SK-N-SH (cell line): ENCODE data around the gene SLC24A4. TPM values are rescaled to one million over a fixed set of nuclear protein-coding genes. Genes with fewer than 3 reads are reported as not detected.

Experiments
- CTCF ChIA-PET: fragments of 300-600, 350-600 bp; formaldehyde crosslinking; extraction: SDS; loops from one replicate; lab custom pipeline; 2021; lab: Yijun Ruan, JAX
- POLR2A ChIA-PET: fragments of 350-600 bp; sonication (Branson Sonifier 250); formaldehyde crosslinking; extraction: SDS; loops from one replicate; lab custom pipeline; 2020; ENCODE audit warnings: antibody characterized with exemption, inconsistent platforms; lab: Yijun Ruan, JAX
- DNase-seq: peaks from one replicate; pipeline ENCODE4 v3.0.0; 2012
- H2AFZ ChIP-seq: fragments of 200-600 bp; sonication (generic); 2 replicates; pipeline ENCODE4 v1.8.1; 2016; ENCODE audit warnings: antibody characterized with exemption, mild to moderate bottlenecking, low read depth
- H3F3A ChIP-seq: fragments of 200-600 bp; sonication (generic); replicated peaks from 2 replicates; pipeline ENCODE3; 2016; ENCODE audit warnings: antibody characterized with exemption, mild to moderate bottlenecking; ENCODE audit not compliant: insufficient read depth
- H3K27ac ChIP-seq, 2 experiments: fragments of 200-500 bp in 1 of 2; fragments of 200-600 bp in 1 of 2; sonication (Bioruptor generic) in 1 of 2; sonication (generic), shearing (Covaris generic) in 1 of 2; 2 replicates each; pipeline versions ENCODE4 v1.5.1 to v1.6.1; 2014 to 2016; ENCODE audit warnings: low read depth in 2 of 2, inconsistent platforms in 1 of 2, low read length in 1 of 2, mild to moderate bottlenecking in 1 of 2, mixed read lengths in 1 of 2
- H3K27me3 ChIP-seq: fragments of 200-600 bp; sonication (generic), shearing (Covaris generic); 2 replicates; pipeline ENCODE4 v1.6.1; 2016; ENCODE audit warnings: mixed run types; ENCODE audit not compliant: insufficient read depth
- H3K36me3 ChIP-seq, 2 experiments: fragments of 200-500 bp in 1 of 2; fragments of 200-600 bp in 1 of 2; sonication (Bioruptor generic) in 1 of 2; sonication (generic) in 1 of 2; replicated peaks in 1 of 2; 2 replicates each; pipeline versions ENCODE3 to v1.5.1; 2014 to 2016; ENCODE audit warnings: low read length in 1 of 2, mild to moderate bottlenecking in 1 of 2; ENCODE audit not compliant: insufficient read depth in 2 of 2, control insufficient read depth in 1 of 2
- H3K4me1 ChIP-seq, 2 experiments: fragments of 200-500 bp in 1 of 2; fragments of 200-600 bp in 1 of 2; sonication (Bioruptor generic) in 1 of 2; sonication (generic), shearing (Covaris generic) in 1 of 2; 2 replicates each; pipeline versions ENCODE4 v1.5.1 to v1.6.1; 2014 to 2016; ENCODE audit warnings: low read depth in 1 of 2, low read length in 1 of 2, mixed run types in 1 of 2; ENCODE audit not compliant: insufficient read depth in 2 of 2, control insufficient read depth in 1 of 2
- H3K4me2 ChIP-seq: fragments of 200-600 bp; sonication (generic), shearing (Covaris generic); 2 replicates; pipeline ENCODE4 v1.6.1; 2017; ENCODE audit warnings: mixed run types
- H3K4me3 ChIP-seq, 2 experiments: fragments of 200-500 bp in 1 of 2; fragments of 200-600 bp in 1 of 2; sonication (Bioruptor generic) in 1 of 2; sonication (generic), shearing (Covaris generic) in 1 of 2; 2 replicates each; pipeline versions ENCODE4 v1.5.1 to v1.8.1; 2014 to 2016; ENCODE audit warnings: low read depth in 2 of 2, inconsistent platforms in 1 of 2, low read length in 1 of 2, mild to moderate bottlenecking in 1 of 2, mixed read lengths in 1 of 2, moderate library complexity in 1 of 2
- H3K79me2 ChIP-seq: fragments of 200-600 bp; sonication (generic); 2 replicates; pipeline ENCODE4 v1.8.1; 2017; ENCODE audit warnings: mild to moderate bottlenecking; ENCODE audit not compliant: insufficient read depth
- H3K9ac ChIP-seq: fragments of 200-600 bp; sonication (generic); 2 replicates; pipeline ENCODE4 v1.6.1; 2017; ENCODE audit warnings: mixed run types
- H3K9me2 ChIP-seq: fragments of 200-600 bp; sonication (generic); 2 replicates; pipeline ENCODE4 v1.6.1; 2017; ENCODE audit warnings: mixed run types
- H3K9me3 ChIP-seq: fragments of 200-600 bp; sonication (generic); 2 replicates; pipeline ENCODE4 v1.6.1; 2017; ENCODE audit warnings: mixed run types, mild to moderate bottlenecking, moderate library complexity
- H4K20me1 ChIP-seq: fragments of 200-600 bp; sonication (generic); 2 replicates; pipeline ENCODE4 v1.6.1; 2017; ENCODE audit warnings: mild to moderate bottlenecking, mixed run types; ENCODE audit not compliant: insufficient read depth
- CHD2 ChIP-seq: fragments of 150-350 bp; IDR thresholded peaks from 2 replicates; pipeline ENCODE4 v1.6.1; 2018; ENCODE audit warnings: low read length; ENCODE audit not compliant: partially characterized antibody
- CTCF ChIP-seq: fragments of 200-600 bp; sonication (generic); IDR thresholded peaks from 2 replicates; pipeline ENCODE4 v1.6.1; 2017; ENCODE audit warnings: antibody characterized with exemption, mild to moderate bottlenecking, moderate library complexity
- GABPA ChIP-seq: IDR thresholded peaks from 2 replicates; pipeline ENCODE4 v1.4.0; 2012; ENCODE audit warnings: low read depth, mild to moderate bottlenecking
- GATA2 ChIP-seq: sonication (generic); formaldehyde crosslinking; IDR thresholded peaks from 2 replicates; pipeline ENCODE4 v1.5.0; 2020; ENCODE audit warnings: mild to moderate bottlenecking, missing genetic modification reagents
- JUND ChIP-seq: IDR thresholded peaks from 2 replicates; pipeline ENCODE4 v1.4.0; 2012
- MEF2A ChIP-seq: IDR thresholded peaks from 2 replicates; pipeline ENCODE4 v1.4.0; 2012; ENCODE audit warnings: low read depth, borderline replicate concordance
- NFIC ChIP-seq: IDR thresholded peaks from 2 replicates; pipeline ENCODE4 v1.4.0; 2012; ENCODE audit warnings: borderline replicate concordance
- RAD21 ChIP-seq: IDR thresholded peaks from 2 replicates; pipeline ENCODE4 v1.6.1; 2012; ENCODE audit warnings: mild to moderate bottlenecking, low read length
- RCOR1 ChIP-seq: fragments of 150-350 bp; IDR thresholded peaks from 2 replicates; pipeline ENCODE4 v1.6.1; 2017; ENCODE audit warnings: antibody characterized with exemption, low read length
- RFX5 ChIP-seq: IDR thresholded peaks from 2 replicates; pipeline ENCODE4 v1.6.1; 2012; ENCODE audit warnings: mild to moderate bottlenecking, improper control_type of control experiment, low read length
- RXRA ChIP-seq: IDR thresholded peaks from 2 replicates; pipeline ENCODE4 v1.4.0; 2012; ENCODE audit warnings: low read depth, mild to moderate bottlenecking, borderline replicate concordance
- USF1 ChIP-seq: IDR thresholded peaks from 2 replicates; pipeline ENCODE4 v1.4.0; 2012; ENCODE audit warnings: low read depth, borderline replicate concordance
- WGBS: methylation state at CpG from one replicate; pipeline ENCODE4 v1.1.6; 2017; ENCODE audit warnings: low lambda C conversion rate; 5-methylcytosine and 5-hydroxymethylcytosine counted together
- polyA plus RNA-seq, 3 experiments: library from polyadenylated mRNA; depleted of rRNA; stranded (reverse); fragments of >200 nt; gene quantifications; 2 replicates each; pipeline ENCODE4 v1.2.3, GENCODE V29; 2012

Gene SLC24A4
- polyA plus RNA-seq, 1 of the 3 experiments (the other 2 are of a cell fraction) = 0.07 TPM

GRCh38 chr14:92440345-92441003 is 117.5 kb downstream of the SLC24A4 start:
- Histone ChIP-seq H3K4me2 (no peak overlapping the region), H3K27me3 (no peaks in the 10 kb centered on the region), H4K20me1 (no peaks in the 10 kb centered on the region), H3K9ac (no peak overlapping the region), H3K9me3 (no peaks in the 10 kb centered on the region), H3K27ac (no peak overlapping the region), H3K4me1 (no peaks in the 10 kb centered on the region), H3K79me2 (no peaks in the 10 kb centered on the region), H2AFZ (no peak overlapping the region), H3K4me3 (no peak overlapping the region), H3K9me2 (no peaks in the 10 kb centered on the region), H3F3A (no peaks in the 10 kb centered on the region), H3K36me3 (no peaks in the 10 kb centered on the region)
- POLR2A ChIA-PET = no interaction called here
- CTCF ChIA-PET = no interaction called here
- DNase-seq = no peak
- TF ChIP-seq MEF2A (no peak), RXRA (no peak), NFIC (no peak), CHD2 (no peak), USF1 (no peak), RAD21 (no peak), JUND (no peak)
- 36% methylated on average over 6 of the region's 7 CpGs for WGBS

- H3K27ac ChIP-seq = no peak overlapping the region
- CTCF ChIA-PET = no interaction called here
- WGBS = 64% methylated on average over 8 of the region's 10 CpGs
- DNase-seq = no peak
- POLR2A ChIA-PET = no interaction called here
- H3K4me2 ChIP-seq = no peak overlapping the region
- H3K36me3 ChIP-seq = no peaks in the 10 kb centered on the region
- no peaks in the 10 kb centered on the region for H3K79me2 ChIP-seq
- no peaks in the 10 kb centered on the region for H3K9me2 ChIP-seq
- H3K9me3 ChIP-seq = no peaks in the 10 kb centered on the region
- no peaks in the 10 kb centered on the region for H4K20me1 ChIP-seq
- H3K27me3 ChIP-seq = no peaks in the 10 kb centered on the region
- no peaks in the 10 kb centered on the region for H3K4me1 ChIP-seq
- no peak overlapping the region for H3K9ac ChIP-seq
- no peak overlapping the region for H3K4me3 ChIP-seq
- H3F3A ChIP-seq = no peaks in the 10 kb centered on the region
- no peak overlapping the region for H2AFZ ChIP-seq
- TF ChIP-seq RCOR1 = no peak
- no peak for TF ChIP-seq GATA2 (CRISPR knock-in tag)
- no peak for TF ChIP-seq JUND
- no peak for TF ChIP-seq GABPA
- no peak for TF ChIP-seq CTCF
- no peak for TF ChIP-seq RFX5
- TF ChIP-seq, all 33 proteins: peak for 0
Measured at GRCh38 chr14:92441751-92442504, 119.0 kb downstream of the SLC24A4 start.
